Measurements from ENCODE around the gene TAF1C. TPM values are rescaled to one million over a fixed set of nuclear protein-coding genes. Genes with fewer than 3 reads are reported as not detected.

TAF1C gene
- total and polyA plus RNA-seq, 2 experiments from 2014 or later, result 37.2 to 57.4 TPM

GRCh38 chr16:84138824-84139627 is 47.8 kb downstream of the TAF1C start (continued):
- TF ChIP-seq ZNF462 (CRISPR knock-in tag; IDR thresholded peaks at IDR 0.05) (no peak), CREB1 (CRISPR knock-in tag; IDR thresholded peaks at IDR 0.05; ENCODE audit: low read depth) (no peak), STAT1 (IDR thresholded peaks at IDR 0.05; ENCODE audit: unreplicated experiment) (no peak)

- Mint-ChIP-seq H3K27ac (peak overlapping the region; percentile 51), H3K27me3 (ENCODE audit: insufficient read depth, low read depth, poor library complexity) (peaks cover 10% of the 10 kb centered on the region), H3K36me3 (ENCODE audit: low read depth) (peaks cover 6% of the 10 kb centered on the region), H3K4me3 (peak overlapping the region; percentile 35; the same call in 2 of the 3 replicates), H3K9me3 (no peaks in the 10 kb centered on the region), H3K4me1 (peaks cover 55% of the 10 kb centered on the region)
- no peak for ATAC-seq
- Histone ChIP-seq H3F3A (replicated peaks; ENCODE audit: low read depth) (no peaks in the 10 kb centered on the region), H3K27ac (ENCODE audit: low read depth) (peak overlapping the region; percentile 53; the same call in 1 of the 2 replicates), H3K36me3 (ENCODE audit: insufficient read depth) (no peaks in the 10 kb centered on the region; the same call in 1 of the 2 replicates), H3K79me2 (replicated peaks; ENCODE audit: insufficient read depth) (peaks cover 97% of the 10 kb centered on the region), H3K27me3 (ENCODE audit: insufficient read depth) (no peaks in the 10 kb centered on the region), H3K4me1 (ENCODE audit: insufficient read depth) (peaks cover 39% of the 10 kb centered on the region), H3K9me2 (ENCODE audit: insufficient read depth) (no peaks in the 10 kb centered on the region), H3K4me3 (peak overlapping the region; percentile 15; the same call in 1 of the 2 replicates), H4K20me1 (replicated peaks; ENCODE audit: insufficient read depth) (peaks cover 26% of the 10 kb centered on the region), H2AFZ (no peak overlapping the region), H3K4me2 (peak overlapping the region; percentile 69)
- DNase-seq (ENCODE audit: low spot score), result no peak
- TF ChIP-seq ETS1 (IDR thresholded peaks at IDR 0.05), result no peak
- no peak for TF ChIP-seq ZNF331 (CRISPR knock-in tag; IDR thresholded peaks at IDR 0.05; ENCODE audit: low read depth)
- TF ChIP-seq CREB1 (CRISPR knock-in tag; IDR thresholded peaks at IDR 0.05; ENCODE audit: low read depth), result no peak
- TF ChIP-seq ZNF114 (CRISPR knock-in tag; IDR thresholded peaks at IDR 0.05), result no peak
- TF ChIP-seq EZH2 (IDR thresholded peaks at IDR 0.05; ENCODE audit: low read depth, unreplicated experiment), result no peak
- TF ChIP-seq POLR2AphosphoS5 (IDR thresholded peaks at IDR 0.05; ENCODE audit: low read depth), result no peak
Observed at GRCh38 chr16:84138500-84138823, 48.4 kb downstream of the TAF1C start.

Measured in GM23338 (cell line).